Measurements from ENCODE around the gene NMNAT3.

- TF ChIP-seq SP1 (IDR thresholded peaks at IDR 0.05): no peak
- no peak for TF ChIP-seq LEF1 (IDR thresholded peaks at IDR 0.05; ENCODE audit: borderline replicate concordance)
- TF ChIP-seq BHLHE40 (IDR thresholded peaks at IDR 0.05; ENCODE audit: borderline replicate concordance): no peak
These were observed 7.6 kb downstream of the NMNAT3 start for GRCh38 chr3:139670196-139670595.

Data from HEK293T (cell line).